HepG2 (cell line): ENCODE data around the gene LRRC4C.

Experiments used
- HNRNPL ChIP-seq: fragments of 200-400 bp; formaldehyde crosslinking; IDR thresholded peaks from 2 replicates; pipeline ENCODE4 v1.6.1; 2017; ENCODE audit warnings: mild to moderate bottlenecking, low read depth, low read length
- PAF1 ChIP-seq: IDR thresholded peaks from 2 replicates; pipeline ENCODE4 v1.6.1; 2016; ENCODE audit warnings: missing genetic modification reagents, missing compliant biosample characterization
- POGZ ChIP-seq: sonication (generic); formaldehyde crosslinking; IDR thresholded peaks from 2 replicates; pipeline ENCODE4 v1.4.0; 2020; ENCODE audit warnings: mild to moderate bottlenecking, missing genetic modification reagents
- SNAI1 ChIP-seq: sonication (generic); formaldehyde crosslinking; IDR thresholded peaks from 2 replicates; pipeline ENCODE4 v1.5.0; 2020; ENCODE audit warnings: mild to moderate bottlenecking, missing genetic modification reagents, borderline replicate concordance
- ZNF274 ChIP-seq: sonication (generic); formaldehyde crosslinking; IDR thresholded peaks from 2 replicates; pipeline ENCODE4 v1.5.1; 2020; ENCODE audit warnings: mild to moderate bottlenecking, missing genetic modification reagents
- TF ChIP-seq, protein P1 (sequence below): sonication (generic); formaldehyde crosslinking; IDR thresholded peaks from 2 replicates; pipeline ENCODE4 v1.5.0; 2020; ENCODE audit warnings: mild to moderate bottlenecking, missing genetic modification reagents, moderate library complexity
- TF ChIP-seq, protein P2 (sequence below): IDR thresholded peaks from 2 replicates; pipeline ENCODE4 v1.6.1; 2012; ENCODE audit warnings: inconsistent platforms
- TF ChIP-seq, protein P3 (sequence below): IDR thresholded peaks from 2 replicates; pipeline ENCODE4 v1.4.0; 2020; ENCODE audit warnings: mild to moderate bottlenecking, missing genetic modification reagents

DNA sequence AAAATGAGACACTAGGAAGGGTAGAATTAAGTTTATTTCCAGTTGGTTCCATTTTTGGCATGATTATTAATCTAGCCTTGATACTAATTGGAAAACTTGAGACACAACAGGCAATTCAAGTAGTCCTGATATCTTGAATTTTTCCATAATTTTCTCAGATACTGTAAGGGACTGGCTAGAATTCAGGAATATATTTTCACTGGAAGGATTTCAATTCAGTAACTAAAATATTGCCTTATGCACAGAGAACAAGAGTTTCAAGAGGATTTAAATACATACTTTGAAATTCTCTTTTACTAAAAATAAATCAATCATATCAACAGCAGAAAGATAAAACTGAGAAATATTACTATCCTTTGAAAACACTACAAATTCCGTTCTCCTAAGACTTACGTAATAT, 632.9 kb downstream of the LRRC4C start:
- TF ChIP-seq, protein P1, sequence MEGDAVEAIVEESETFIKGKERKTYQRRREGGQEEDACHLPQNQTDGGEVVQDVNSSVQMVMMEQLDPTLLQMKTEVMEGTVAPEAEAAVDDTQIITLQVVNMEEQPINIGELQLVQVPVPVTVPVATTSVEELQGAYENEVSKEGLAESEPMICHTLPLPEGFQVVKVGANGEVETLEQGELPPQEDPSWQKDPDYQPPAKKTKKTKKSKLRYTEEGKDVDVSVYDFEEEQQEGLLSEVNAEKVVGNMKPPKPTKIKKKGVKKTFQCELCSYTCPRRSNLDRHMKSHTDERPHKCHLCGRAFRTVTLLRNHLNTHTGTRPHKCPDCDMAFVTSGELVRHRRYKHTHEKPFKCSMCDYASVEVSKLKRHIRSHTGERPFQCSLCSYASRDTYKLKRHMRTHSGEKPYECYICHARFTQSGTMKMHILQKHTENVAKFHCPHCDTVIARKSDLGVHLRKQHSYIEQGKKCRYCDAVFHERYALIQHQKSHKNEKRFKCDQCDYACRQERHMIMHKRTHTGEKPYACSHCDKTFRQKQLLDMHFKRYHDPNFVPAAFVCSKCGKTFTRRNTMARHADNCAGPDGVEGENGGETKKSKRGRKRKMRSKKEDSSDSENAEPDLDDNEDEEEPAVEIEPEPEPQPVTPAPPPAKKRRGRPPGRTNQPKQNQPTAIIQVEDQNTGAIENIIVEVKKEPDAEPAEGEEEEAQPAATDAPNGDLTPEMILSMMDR (CRISPR knock-in tag) = no peak
- no peak for TF ChIP-seq ZNF274 (CRISPR knock-in tag)
- TF ChIP-seq, protein P2, sequence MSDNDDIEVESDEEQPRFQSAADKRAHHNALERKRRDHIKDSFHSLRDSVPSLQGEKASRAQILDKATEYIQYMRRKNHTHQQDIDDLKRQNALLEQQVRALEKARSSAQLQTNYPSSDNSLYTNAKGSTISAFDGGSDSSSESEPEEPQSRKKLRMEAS = no peak
- no peak for TF ChIP-seq SNAI1 (CRISPR knock-in tag)
- TF ChIP-seq, protein P3, sequence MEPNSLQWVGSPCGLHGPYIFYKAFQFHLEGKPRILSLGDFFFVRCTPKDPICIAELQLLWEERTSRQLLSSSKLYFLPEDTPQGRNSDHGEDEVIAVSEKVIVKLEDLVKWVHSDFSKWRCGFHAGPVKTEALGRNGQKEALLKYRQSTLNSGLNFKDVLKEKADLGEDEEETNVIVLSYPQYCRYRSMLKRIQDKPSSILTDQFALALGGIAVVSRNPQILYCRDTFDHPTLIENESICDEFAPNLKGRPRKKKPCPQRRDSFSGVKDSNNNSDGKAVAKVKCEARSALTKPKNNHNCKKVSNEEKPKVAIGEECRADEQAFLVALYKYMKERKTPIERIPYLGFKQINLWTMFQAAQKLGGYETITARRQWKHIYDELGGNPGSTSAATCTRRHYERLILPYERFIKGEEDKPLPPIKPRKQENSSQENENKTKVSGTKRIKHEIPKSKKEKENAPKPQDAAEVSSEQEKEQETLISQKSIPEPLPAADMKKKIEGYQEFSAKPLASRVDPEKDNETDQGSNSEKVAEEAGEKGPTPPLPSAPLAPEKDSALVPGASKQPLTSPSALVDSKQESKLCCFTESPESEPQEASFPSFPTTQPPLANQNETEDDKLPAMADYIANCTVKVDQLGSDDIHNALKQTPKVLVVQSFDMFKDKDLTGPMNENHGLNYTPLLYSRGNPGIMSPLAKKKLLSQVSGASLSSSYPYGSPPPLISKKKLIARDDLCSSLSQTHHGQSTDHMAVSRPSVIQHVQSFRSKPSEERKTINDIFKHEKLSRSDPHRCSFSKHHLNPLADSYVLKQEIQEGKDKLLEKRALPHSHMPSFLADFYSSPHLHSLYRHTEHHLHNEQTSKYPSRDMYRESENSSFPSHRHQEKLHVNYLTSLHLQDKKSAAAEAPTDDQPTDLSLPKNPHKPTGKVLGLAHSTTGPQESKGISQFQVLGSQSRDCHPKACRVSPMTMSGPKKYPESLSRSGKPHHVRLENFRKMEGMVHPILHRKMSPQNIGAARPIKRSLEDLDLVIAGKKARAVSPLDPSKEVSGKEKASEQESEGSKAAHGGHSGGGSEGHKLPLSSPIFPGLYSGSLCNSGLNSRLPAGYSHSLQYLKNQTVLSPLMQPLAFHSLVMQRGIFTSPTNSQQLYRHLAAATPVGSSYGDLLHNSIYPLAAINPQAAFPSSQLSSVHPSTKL (CRISPR knock-in tag) = no peak
- TF ChIP-seq HNRNPL = no peak
- TF ChIP-seq PAF1 (CRISPR knock-in tag) = no peak
- TF ChIP-seq POGZ (CRISPR knock-in tag) = no peak
